T-helper 1 cell (primary cell): ENCODE data around the gene PPIL1.
"Not testable (repeated sequence)": the region's sequence is repeated elsewhere in the genome, so short reads cannot be mapped to it uniquely, and the experiment has no call there.

Experiments used
- DNase-seq, 5 donors: peaks; one replicate each; pipeline ENCODE4 v3.0.0-alpha.2; 2012 to 2020

Gene PPIL1

DNA sequence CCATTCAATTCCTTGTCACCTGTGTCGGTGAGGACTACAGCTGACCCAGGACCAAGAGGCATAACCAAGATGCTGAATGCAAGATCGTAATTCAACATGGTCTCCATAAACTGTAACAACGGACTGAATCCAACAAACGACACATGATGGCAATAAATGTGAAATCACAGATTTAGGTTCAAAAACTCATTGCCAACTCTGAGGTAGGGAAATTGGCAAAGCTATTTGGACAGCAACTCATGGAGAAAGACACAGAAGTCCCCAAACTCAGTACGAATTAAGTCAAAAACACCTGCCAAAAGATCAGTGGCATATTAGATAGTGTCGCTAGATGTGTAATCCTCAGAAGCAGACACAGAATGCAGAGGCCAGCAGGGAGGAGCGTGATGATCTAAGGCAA, 60.4 kb downstream of the PPIL1 start:
- DNase-seq, result no peak

DNA sequence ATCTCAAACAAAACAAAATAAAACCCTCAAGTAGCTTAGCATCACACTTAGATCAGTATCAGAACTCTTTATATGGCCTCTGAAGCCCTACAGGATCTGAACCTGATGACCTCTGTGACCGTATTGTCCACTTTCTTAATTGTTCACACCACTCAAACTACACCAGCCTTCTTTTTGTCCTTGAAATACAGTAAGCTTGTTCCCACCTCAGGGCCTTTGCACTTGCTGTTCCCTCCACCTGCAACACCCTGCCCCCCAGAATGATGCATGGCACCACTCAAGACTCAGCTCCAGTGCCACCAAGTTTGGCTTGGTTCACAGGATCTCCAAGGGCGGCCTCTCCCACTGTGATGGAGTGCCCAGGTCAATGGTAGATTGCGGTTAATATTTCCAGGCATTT, 61.1 kb downstream of the PPIL1 start:
- DNase-seq, result no peak

DNA sequence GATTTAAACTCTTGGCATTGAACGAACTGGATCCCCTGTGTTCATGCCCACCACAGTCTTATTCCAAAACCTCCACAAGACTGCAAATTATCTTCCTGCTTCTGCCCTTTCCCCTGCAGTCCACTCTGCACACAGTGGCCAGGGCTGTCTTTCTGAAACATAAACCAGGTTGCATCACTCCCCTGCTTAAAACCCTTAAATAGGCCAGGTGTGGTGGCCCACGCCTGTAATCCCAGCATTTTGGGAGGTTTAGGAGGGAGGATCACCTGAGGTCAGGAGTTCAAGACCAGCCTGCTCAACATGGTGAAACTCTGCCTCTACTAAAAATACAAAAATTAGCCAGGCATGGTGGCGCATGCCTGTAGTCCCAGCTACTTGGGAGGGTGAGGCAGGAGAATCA, 61.6 kb downstream of the PPIL1 start:
- DNase-seq, result not testable (repeated sequence)

DNA sequence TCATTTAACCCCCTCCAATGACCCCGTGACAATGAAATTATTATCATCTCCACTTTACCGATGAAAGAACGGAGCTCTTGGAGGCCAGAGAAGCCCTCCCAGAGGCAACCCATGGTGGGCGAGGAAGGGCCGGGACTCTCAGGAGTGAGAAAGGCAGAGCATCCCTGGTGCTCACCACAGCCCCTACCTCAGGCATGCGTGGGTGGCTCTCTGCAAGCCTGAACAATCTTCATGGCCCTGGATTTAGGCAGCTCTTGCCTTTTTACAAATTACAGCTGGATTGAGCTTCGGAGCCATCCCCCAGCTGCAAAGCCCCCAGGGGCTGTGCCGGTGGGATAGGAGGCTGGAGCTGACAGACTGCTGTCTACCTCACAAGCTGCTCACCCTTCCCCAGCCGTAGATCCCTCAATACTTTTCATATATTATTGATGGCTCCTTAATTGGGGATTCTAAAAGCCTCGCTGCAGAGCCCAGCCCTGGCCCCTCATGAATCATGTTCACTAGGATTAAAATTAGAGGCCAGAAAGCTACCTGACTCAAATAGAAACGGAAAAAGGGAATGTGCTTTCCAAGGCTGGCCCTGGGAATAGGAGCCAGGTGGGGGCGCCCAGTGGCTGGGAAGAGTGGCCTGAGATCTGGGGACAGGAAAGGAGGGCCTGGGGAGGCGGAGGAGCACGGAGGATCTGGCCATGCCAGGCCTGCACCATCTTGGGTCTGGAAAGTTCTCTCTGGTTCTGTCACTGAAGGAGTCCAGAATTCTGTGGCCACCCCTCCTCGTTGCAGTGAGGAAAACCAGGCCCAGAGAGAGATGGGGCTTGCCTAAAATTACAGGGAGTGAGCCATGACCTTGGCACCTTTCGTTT, 64.4 kb downstream of the PPIL1 start:
- DNase-seq, result no peak

DNA sequence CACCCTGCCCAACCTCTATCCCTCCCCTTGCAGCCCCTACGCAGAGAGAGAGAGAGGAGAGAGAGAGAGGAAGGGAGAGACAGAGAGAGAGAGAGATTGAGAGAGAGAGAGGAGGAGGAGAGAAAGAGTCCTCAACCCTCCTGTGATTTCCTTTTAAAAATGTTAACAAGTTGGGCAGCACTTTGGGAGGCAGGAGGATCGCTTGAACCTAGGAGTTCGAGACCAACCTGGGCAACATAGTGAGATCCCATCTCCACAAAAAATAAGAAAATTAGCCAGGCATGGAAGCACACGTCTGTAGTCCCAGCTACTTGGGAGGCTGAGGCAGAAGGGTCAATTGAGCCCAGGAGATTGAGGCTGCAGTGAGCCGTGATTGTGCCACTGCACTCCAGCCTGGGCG, 65.4 kb downstream of the PPIL1 start:
- DNase-seq, result no peak

DNA sequence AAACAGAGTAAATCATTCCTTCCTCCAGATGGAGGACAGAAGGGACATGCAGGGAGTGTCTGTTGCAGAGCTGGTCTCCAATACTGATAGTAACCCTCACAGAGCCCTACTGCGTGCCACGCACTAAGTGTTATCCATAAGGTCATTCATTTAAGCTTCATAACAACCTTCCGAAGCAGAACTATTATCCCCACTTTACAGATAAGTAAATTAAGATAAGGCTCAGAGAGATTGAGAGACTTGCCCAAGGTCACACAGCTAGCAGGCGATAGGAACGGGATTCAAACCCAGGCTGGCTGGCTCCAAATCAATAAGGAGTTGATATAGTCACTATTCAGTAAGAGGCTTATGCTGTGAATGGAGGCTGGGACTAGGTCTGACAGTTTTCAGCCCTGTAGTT, 66.0 kb downstream of the PPIL1 start:
- DNase-seq, result no peak

DNA sequence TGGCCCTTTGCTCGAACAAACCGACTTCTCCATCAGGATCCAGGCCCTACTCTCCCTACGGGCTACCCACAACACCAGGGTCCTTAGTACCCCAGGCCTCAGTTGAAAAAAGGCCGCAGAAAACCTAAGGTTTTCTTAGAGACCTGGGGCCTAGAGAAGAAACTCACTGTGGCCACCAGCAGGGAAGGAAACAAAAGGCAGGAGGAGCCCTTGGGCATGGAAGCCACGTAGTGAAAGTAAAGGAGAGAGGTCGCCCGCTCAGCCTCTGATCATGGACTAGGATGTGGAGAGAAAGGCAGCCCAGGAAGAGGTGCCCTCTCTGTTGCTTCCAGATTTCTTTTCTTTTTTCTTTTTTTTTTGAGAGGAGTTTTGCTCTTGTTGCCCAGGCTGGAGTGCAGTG, 66.9 kb downstream of the PPIL1 start:
- DNase-seq, result no peak

DNA sequence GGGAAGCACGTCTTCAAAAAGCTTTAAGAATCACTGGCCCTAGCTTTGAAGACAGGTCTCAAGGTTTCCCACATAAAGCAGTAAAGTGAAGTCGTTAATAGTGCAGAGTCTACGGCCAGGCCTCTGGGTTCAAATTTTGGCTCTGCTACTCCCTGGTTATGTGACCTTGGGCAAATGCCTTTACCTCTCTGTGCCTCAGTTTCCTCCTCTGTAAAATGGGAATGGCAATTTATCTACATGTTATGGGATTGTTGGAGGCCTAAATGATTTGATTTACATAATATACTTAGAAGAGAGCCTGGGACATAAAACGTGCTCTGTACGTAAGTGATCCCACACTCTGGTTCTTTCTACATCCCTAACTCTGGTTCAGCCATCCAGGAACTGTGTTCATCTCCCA, 67.5 kb downstream of the PPIL1 start:
- DNase-seq, result no peak

DNA sequence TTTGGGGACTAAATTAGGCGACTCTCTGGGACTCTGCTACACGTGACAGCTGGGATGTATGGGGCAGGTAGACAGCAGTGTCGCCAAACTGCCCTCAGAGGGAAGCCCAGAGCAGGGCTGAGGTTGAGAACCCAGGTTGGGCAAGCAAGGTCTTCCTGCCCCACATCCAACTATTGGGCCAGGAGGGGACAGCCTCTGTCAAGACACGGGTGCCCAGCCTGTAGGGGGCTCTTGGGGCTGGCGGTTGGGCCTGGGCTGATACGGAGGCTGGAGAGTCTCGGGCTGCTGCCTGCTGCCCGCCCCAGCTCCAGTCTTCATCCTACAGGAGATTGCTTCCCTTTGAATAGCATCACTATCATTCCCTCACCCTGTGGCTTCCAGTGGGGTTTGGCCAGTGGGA, 68.7 kb downstream of the PPIL1 start:
- no peak for DNase-seq

DNA sequence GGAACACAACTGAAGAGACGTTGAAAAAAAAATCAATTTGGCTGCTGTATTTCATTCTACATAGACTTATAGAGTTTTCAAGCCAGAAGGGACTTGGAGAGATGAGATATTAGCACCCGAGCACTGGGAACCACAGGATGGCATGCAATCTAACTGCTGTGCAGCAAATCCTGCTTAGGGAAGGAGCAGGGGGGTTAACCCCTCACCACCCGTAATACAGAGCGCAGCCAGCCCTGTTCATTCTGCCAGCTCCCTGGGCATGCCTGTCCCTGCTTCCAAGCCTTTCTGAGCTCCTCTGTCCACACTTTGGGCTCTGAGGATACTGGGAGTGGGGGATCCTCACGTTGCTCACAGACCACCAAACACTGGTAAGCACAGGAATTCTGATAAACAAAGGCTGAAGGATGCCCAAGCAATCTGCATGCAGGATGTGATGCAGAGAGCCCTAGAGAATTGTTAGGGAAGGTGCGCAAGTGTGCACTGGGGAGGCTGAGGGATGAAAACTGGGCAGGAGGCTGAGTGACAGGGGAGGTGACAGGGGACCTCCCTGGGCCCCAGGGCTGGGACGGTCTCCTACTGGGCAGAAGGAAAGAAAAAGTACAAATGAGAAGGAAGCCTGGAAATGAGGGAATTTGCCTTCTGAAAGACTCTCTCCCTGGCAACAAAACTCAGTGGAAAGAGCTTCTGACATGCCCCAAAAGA, 69.4 kb downstream of the PPIL1 start:
- DNase-seq, result no peak
